NCI-H2227 (cell line): ENCODE results near the gene F13A1.
"Not testable (repeated sequence)": the region's sequence is repeated elsewhere in the genome, so short reads cannot be mapped to it uniquely, and the experiment has no call there.

Experiments
- DNase-seq: peaks from one replicate; lab custom pipeline; 2025; ENCODE audit not compliant: unreplicated experiment; lab: John Stamatoyannopoulos, UW

Gene F13A1

GRCh38 chr6:6317825-6318733, 2.4 kb downstream of the F13A1 start:
- DNase-seq: no peak

DNA sequence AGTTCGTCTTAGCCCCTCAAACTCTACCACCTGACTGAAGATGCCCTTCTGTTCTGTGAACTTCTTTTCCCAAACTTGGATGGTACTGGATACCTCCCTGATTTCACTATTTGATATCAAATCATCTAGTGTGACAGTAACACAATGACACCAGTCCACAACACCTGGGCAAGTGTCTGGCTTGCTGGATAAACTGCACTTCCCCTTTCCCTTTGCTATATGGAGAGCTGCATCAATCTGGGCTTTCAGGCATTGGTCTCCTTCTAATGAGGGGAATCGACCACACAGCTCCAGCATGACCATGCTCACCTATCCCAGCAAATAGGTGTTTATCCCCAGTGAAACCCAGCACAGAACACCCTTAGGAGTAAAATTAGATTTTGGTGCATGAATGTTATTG, 3.1 kb downstream of the F13A1 start:
- no peak for DNase-seq

- DNase-seq: peak; percentile 44
Measured at GRCh38 chr6:6315660-6316059, 4.8 kb downstream of the F13A1 start.

- no peak for DNase-seq
Measured at GRCh38 chr6:6314596-6314995, 5.9 kb downstream of the F13A1 start.

DNA sequence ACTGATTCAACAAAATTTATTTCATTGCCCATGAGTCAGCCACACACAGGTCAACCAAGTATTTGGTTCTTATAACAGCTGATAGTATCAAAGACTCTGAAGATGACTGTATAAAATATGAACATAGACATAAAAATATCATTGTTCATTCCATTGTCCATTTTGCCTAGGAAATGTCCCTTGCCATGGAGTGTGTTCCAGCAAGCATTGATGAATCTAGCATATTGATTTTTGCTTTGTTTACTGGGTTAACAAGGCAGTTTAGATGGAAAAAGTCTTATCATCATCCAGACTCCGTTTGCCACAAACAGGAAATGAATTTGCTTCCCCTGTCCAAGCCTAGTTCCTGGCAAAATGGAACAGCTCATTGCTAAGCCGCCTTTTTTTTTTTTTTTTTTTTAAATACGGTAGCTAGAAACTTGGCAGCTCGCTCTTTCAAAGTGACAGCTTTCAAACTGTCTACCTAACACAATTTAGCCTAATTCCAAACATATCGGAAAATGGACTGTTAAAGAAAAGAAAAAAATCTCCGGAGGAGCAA, 7.5 kb downstream of the F13A1 start:
- no peak for DNase-seq

- no peak for DNase-seq
Measured at GRCh38 chr6:6305575-6305974, 14.9 kb downstream of the F13A1 start.

DNA sequence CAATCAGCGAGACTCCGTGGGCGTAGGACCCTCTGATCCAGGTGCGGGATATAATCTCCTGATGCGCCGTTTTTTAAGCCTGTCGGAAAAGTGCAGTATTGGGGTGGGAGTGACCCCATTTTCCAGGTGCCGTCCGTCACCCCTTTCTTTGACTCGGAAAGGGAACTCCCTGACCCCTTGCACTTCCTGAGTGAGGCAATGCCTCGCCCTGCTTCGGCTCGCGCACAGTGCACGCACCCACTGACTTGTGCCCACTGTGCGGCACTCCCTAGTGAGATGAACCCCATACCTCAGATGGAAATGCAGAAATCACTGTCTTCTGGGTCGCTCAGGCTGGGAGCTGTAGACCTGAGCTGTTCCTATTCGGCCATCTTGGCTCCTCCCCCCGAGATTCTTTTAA, 20.1 kb downstream of the F13A1 start:
- DNase-seq: not testable (repeated sequence)

DNA sequence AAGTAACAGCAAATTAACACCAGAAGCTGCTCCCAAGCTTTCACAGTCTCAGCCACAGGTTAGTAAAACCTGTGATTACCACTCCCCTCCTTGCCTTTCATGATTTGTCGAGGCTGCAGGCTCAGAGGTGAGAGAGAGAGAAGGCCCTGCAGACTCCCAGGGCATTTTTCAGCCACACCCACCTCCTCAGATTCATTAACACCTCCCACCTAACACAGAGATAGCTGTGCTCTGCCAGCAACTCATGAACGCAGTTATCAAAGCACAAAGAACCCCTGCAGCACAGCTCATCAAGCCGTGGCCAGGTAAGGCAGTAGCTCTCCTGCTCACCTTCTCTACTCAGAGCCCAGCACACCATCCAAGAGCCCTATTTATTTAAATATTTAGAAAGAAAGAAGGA, 27.1 kb downstream of the F13A1 start:
- no peak for DNase-seq

- DNase-seq: no peak
Measured at GRCh38 chr6:6287415-6287814, 33.0 kb downstream of the F13A1 start.

DNA sequence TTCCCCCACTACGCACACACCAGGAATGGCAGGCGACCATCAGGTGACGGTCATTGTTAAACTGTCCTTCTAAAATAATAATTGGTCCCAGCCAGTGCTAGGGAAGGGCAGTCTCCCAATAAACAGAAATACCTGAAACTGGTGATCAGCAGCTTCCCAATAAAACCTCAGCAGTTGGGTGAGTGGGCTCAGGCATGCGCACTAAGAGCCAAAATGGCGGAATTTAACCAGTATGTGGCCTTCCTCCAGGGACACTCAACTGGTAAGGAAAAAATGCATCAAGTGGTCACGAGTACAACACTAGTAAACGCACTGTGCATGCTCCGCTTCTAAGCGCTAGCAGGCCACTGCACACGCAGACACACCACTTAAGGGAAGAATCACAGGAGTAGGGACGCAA, 34.8 kb downstream of the F13A1 start:
- no peak for DNase-seq

- DNase-seq: no peak
Measured at GRCh38 chr6:6284221-6284966, 36.1 kb downstream of the F13A1 start.

DNA sequence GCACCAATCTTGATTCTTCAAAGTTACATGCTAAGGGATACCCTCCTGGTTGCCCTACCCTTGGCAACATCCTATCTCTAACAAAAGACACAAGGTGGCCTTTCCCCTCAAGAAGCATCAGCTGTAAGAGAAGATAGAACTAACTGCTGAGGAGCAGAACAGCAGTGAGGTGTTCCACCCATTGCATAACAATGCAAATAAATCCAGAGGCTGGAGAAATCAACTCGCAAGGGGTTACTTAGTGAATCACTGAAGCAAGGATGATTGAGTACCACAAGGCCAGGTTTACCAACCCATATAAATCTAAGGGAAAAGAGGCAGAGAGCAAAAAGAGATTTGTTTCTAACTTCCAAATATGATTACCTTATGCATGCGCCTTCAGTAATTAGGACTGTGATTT, 36.7 kb downstream of the F13A1 start:
- DNase-seq: no peak

DNA sequence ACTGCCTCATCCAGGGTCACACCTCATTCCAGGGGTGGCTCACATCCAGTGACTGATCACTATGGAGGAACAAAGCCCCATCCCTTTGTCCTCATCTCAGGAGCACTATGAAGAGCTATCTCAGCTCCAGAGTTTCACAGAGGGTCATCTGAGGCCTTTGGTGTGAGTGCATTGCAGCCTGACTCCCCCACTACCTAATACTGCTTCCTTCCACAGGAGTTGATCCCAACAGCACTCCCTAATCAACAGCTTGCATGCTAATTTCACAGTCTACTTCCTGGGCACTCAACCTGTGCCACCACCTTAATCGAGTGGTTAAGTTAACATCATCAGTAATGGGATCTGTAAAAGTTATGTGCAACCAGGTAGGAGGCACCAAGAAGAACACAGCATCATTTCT, 37.7 kb downstream of the F13A1 start:
- no peak for DNase-seq

GRCh38 chr6:6277413-6277812, 43.0 kb downstream of the F13A1 start:
- no peak for DNase-seq

GRCh38 chr6:6270948-6271535, 49.4 kb downstream of the F13A1 start:
- no peak for DNase-seq

- DNase-seq: no peak
Measured at GRCh38 chr6:6260196-6260722, 60.2 kb downstream of the F13A1 start.

DNA sequence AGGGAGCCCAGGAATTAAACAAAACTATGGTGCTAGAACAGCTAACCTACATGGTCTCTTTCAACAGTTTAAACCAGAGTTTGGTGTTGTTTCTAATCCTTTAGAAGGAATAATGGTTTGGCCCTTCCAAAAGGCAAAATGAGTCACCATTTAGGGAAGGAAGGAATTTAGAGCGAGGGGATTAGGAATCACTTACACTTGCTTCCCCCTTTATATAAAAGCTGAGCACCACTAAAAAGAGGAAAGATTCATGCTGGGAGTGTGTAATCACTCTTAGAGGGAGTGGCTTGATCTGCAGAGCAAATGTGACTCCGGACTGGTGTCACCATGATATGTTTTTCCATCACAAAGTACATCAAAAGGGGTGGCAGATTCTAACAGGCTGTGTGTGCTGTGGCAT, 63.6 kb downstream of the F13A1 start:
- no peak for DNase-seq

- no peak for DNase-seq
Measured at GRCh38 chr6:6256259-6256658, 64.2 kb downstream of the F13A1 start.

DNA sequence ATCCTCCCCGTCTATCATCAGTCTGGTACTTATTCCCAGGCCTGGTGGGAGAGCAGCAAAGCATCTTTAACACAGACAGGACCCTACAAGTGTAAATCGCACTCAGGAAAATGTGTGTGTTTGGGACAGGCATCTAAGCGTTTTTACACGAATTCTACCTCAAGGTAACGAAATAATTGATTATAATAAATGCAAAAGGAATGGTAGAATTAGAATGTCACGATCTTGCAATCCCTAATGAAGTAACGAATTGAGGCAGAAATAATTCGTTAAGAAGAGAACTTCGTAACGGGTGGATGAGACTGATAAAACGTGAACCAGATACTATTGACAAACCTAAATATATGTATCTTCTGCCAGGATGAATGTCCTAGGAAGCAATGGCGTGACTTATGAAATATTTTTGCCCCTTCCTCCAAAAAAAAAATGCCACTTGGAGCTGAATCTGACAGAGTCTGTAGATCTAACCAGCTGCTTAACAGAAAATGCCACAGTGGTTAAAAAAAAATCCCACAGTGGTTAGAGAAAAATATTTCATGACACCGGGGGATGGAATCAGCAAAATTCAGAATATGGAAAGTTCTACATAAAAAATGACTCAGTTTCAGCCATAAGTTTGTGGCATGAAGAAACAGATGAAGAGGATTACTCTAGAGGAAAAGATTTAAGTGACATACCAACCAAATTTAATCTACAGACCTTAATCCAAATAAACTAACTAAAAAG, 68.7 kb downstream of the F13A1 start:
- no peak for DNase-seq

DNA sequence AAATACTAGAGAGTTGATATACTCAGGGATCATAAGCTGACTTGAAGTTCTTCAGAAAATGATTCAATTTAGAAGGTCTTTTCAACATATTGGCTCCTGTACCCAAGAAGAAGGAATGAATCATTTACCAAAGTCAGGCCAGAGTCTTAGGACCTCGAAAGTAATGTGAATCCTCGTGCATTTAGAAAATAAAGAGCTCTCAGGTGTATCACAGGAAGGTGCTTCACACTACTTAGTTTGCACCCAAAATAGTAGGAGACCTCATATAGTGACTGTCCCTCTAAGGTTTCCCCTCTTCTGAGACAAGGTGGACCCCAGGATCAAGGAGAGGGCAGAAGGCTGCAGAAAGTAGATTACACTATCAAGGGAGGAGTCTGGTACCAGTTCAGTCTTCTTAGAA, 71.8 kb downstream of the F13A1 start:
- no peak for DNase-seq

GRCh38 chr6:6246544-6246943, 73.9 kb downstream of the F13A1 start:
- no peak for DNase-seq
